Measurements from ENCODE around the gene BID.

GRCh38 chr22:17753401-17753989 lies 20.8 kb downstream of the BID start:
- TF ChIP-seq CTCF (IDR thresholded peaks at IDR 0.05) (no peak), EZH2phosphoT487 (IDR thresholded peaks at IDR 0.05) (no peak), EZH2 (IDR thresholded peaks at IDR 0.05) (no peak)

Data from neural progenitor cell (in vitro differentiated cells).